Measurements from ENCODE around the gene MORF4L1. TPM values are rescaled to one million over a fixed set of nuclear protein-coding genes. Genes with fewer than 3 reads are reported as not detected.
A peak's percentile ranks its signal among the peaks of the same experiment; 100 is the strongest.

Gene MORF4L1
- total and polyA plus RNA-seq, 10 of the 15 experiments (the other 5 are each of a cell fraction or from before 2014, with no cell fraction given) = 113 to 636 (median 229) TPM

DNA sequence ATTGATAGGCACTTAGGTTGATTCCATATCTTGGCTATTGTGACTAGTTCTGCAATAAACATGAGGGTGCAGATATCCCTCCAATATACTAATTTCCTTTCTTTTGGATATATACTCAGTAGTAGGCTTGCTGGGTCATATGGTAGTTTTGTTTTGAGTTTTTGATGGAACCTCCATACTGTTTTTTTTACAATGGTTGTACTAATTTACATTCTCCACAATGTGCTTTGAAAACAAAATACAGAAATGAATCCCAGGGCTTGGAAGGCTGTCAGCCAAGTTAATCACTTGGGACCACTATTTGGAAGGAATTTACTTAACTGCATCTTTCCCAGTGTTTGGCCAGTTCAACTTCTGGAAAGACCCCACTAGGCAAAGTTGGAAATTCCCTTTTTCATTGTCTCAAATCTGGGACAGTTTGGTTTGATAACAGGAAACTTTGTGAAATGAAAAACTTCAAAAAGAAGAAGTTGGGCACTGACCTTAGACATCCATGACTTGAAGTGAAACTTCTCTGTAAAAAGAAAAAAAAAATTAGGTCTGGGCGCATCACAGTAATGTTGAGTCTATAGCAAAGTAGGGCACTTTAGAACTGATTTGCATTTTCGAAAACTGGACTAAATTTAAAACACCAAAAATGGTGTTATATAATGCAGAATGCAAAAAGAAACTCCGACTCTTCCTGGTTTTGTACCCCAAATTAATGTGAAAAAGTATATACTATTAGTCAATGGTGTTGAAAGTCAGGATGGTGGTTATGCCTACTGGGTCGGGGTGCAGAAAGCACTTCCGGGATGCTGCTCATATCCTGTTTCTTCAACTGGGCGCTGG, 66.2 kb downstream of the MORF4L1 start (continued):
- TF ChIP-seq, protein P1, sequence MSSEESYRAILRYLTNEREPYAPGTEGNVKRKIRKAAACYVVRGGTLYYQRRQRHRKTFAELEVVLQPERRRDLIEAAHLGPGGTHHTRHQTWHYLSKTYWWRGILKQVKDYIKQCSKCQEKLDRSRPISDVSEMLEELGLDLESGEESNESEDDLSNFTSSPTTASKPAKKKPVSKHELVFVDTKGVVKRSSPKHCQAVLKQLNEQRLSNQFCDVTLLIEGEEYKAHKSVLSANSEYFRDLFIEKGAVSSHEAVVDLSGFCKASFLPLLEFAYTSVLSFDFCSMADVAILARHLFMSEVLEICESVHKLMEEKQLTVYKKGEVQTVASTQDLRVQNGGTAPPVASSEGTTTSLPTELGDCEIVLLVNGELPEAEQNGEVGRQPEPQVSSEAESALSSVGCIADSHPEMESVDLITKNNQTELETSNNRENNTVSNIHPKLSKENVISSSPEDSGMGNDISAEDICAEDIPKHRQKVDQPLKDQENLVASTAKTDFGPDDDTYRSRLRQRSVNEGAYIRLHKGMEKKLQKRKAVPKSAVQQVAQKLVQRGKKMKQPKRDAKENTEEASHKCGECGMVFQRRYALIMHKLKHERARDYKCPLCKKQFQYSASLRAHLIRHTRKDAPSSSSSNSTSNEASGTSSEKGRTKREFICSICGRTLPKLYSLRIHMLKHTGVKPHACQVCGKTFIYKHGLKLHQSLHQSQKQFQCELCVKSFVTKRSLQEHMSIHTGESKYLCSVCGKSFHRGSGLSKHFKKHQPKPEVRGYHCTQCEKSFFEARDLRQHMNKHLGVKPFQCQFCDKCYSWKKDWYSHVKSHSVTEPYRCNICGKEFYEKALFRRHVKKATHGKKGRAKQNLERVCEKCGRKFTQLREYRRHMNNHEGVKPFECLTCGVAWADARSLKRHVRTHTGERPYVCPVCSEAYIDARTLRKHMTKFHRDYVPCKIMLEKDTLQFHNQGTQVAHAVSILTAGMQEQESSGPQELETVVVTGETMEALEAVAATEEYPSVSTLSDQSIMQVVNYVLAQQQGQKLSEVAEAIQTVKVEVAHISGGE (CRISPR knock-in tag; IDR thresholded peaks at IDR 0.05) = no peak
- TF ChIP-seq TAF1 (IDR thresholded peaks at IDR 0.05; ENCODE audit: borderline replicate concordance, low read depth, low read length) = peak; percentile 77; the same call in 1 of the 2 replicates
- TF ChIP-seq EP300 (IDR thresholded peaks at IDR 0.05; ENCODE audit: borderline replicate concordance in 1 of 2, control insufficient read depth in 1 of 2, low read depth in 2 of 2, low read length in 2 of 2) = peak; percentile 70 to 73; a peak in 3 of 4 replicates
- TF ChIP-seq IKZF2 (IDR thresholded peaks at IDR 0.05) = peak; percentile 96 to 97
- no peak for TF ChIP-seq CBX5 (IDR thresholded peaks at IDR 0.05; ENCODE audit: low read depth)
- TF ChIP-seq, protein P2, sequence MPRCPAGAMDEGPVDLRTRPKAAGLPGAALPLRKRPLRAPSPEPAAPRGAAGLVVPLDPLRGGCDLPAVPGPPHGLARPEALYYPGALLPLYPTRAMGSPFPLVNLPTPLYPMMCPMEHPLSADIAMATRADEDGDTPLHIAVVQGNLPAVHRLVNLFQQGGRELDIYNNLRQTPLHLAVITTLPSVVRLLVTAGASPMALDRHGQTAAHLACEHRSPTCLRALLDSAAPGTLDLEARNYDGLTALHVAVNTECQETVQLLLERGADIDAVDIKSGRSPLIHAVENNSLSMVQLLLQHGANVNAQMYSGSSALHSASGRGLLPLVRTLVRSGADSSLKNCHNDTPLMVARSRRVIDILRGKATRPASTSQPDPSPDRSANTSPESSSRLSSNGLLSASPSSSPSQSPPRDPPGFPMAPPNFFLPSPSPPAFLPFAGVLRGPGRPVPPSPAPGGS (IDR thresholded peaks at IDR 0.05; ENCODE audit: borderline replicate concordance, insufficient read depth, low read depth, low read length, poor library complexity, severe bottlenecking) = peak; percentile 21
- TF ChIP-seq WRNIP1 (IDR thresholded peaks at IDR 0.05; ENCODE audit: borderline replicate concordance, low read depth, low read length) = no peak
- TF ChIP-seq TCF7 (IDR thresholded peaks at IDR 0.05; ENCODE audit: borderline replicate concordance) = peak; percentile 71; the same call in 1 of the 2 replicates
- TF ChIP-seq SMAD5 (IDR thresholded peaks at IDR 0.05; ENCODE audit: low read depth) = no peak
- TF ChIP-seq YBX1 (IDR thresholded peaks at IDR 0.05) = no peak
- no peak for TF ChIP-seq FOXK2 (IDR thresholded peaks at IDR 0.05)
- TF ChIP-seq, protein P3, sequence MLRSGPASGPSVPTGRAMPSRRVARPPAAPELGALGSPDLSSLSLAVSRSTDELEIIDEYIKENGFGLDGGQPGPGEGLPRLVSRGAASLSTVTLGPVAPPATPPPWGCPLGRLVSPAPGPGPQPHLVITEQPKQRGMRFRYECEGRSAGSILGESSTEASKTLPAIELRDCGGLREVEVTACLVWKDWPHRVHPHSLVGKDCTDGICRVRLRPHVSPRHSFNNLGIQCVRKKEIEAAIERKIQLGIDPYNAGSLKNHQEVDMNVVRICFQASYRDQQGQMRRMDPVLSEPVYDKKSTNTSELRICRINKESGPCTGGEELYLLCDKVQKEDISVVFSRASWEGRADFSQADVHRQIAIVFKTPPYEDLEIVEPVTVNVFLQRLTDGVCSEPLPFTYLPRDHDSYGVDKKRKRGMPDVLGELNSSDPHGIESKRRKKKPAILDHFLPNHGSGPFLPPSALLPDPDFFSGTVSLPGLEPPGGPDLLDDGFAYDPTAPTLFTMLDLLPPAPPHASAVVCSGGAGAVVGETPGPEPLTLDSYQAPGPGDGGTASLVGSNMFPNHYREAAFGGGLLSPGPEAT (IDR thresholded peaks at IDR 0.05; ENCODE audit: low read depth) = peak; percentile 99
- TF ChIP-seq SP1 (IDR thresholded peaks at IDR 0.05; ENCODE audit: low read depth, low read length) = peak; percentile 7
- TF ChIP-seq SMARCA5 (IDR thresholded peaks at IDR 0.05) = peak; percentile 87; the same call in 1 of the 2 replicates
- TF ChIP-seq IRF4 (IDR thresholded peaks at IDR 0.05; ENCODE audit: low read depth, low read length) = no peak
- TF ChIP-seq ZNF622 (IDR thresholded peaks at IDR 0.05) = no peak
- TF ChIP-seq SUPT20H (IDR thresholded peaks at IDR 0.05; ENCODE audit: borderline replicate concordance, control insufficient read depth, low read depth, low read length) = no peak
- peak; percentile 16; the same call in 1 of the 2 replicates for TF ChIP-seq ZNF207 (IDR thresholded peaks at IDR 0.05; ENCODE audit: borderline replicate concordance)
- TF ChIP-seq, protein P4, sequence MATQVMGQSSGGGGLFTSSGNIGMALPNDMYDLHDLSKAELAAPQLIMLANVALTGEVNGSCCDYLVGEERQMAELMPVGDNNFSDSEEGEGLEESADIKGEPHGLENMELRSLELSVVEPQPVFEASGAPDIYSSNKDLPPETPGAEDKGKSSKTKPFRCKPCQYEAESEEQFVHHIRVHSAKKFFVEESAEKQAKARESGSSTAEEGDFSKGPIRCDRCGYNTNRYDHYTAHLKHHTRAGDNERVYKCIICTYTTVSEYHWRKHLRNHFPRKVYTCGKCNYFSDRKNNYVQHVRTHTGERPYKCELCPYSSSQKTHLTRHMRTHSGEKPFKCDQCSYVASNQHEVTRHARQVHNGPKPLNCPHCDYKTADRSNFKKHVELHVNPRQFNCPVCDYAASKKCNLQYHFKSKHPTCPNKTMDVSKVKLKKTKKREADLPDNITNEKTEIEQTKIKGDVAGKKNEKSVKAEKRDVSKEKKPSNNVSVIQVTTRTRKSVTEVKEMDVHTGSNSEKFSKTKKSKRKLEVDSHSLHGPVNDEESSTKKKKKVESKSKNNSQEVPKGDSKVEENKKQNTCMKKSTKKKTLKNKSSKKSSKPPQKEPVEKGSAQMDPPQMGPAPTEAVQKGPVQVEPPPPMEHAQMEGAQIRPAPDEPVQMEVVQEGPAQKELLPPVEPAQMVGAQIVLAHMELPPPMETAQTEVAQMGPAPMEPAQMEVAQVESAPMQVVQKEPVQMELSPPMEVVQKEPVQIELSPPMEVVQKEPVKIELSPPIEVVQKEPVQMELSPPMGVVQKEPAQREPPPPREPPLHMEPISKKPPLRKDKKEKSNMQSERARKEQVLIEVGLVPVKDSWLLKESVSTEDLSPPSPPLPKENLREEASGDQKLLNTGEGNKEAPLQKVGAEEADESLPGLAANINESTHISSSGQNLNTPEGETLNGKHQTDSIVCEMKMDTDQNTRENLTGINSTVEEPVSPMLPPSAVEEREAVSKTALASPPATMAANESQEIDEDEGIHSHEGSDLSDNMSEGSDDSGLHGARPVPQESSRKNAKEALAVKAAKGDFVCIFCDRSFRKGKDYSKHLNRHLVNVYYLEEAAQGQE (IDR thresholded peaks at IDR 0.05; ENCODE audit: low read depth, low read length) = no peak
- no peak for TF ChIP-seq STAT1 (conservative IDR thresholded peaks at IDR 0.05)

All from GM12878 (cell line).